ENCODE results near the gene NME3. TPM values are rescaled to one million over a fixed set of nuclear protein-coding genes. Genes with fewer than 3 reads are reported as not detected.

Gene NME3
- total and polyA plus RNA-seq, 4 donors, result 10.4 to 38.0 (median 19.4) TPM

DNA sequence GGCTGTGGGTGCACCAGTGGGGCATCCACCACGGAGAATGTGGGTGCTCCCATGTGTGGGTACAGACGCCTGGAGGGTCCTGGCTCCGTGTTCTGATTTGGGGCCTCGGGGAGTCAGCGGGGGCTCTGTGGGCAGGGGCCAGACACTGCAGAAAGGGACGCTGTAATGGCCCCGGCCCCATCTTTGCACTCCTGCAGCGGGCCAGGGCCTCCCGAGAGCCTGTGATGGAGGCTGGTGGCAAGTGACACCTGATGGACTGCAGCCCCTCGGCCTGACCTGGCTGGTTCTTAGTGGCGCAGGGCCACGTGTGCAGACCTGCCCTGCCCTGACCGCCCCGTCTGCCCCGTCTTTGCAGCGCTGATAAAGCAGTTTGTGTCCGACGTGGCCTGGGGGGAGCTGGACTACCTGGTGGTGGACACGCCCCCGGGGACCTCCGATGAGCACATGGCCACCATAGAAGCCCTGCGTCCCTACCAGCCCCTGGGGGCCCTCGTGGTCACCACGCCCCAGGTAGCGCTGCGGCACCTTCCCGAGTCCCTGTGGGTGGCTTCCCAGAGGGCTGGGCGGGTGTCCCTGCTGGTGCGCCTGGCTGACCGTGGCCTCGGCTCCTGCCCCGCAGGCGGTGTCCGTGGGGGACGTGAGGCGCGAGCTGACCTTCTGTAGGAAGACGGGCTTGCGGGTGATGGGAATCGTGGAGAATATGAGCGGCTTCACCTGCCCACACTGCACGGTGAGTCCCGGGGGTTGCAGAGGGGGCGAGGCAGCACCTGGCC is 16.2 kb upstream of the NME3 start:
- no peak overlapping the region for H3K27ac ChIP-seq (ENCODE audit: low read depth in 1 of 2, low read length in 2 of 2)
- H3K36me3 ChIP-seq (ENCODE audit: control insufficient read depth in 4 of 4, insufficient read depth in 3 of 4, low read depth in 1 of 4, low read length in 3 of 4), result peaks cover 0 to 34% (median 5%) of the 10 kb centered on the region in 4 donors
- 92% methylated on average over 44 of the region's 44 CpGs for WGBS
- H3K9ac ChIP-seq (ENCODE audit: low read depth in 1 of 2, low read length in 2 of 2), result no peak overlapping the region
- no peaks in the 10 kb centered on the region for H3K9me3 ChIP-seq (ENCODE audit: control insufficient read depth in 4 of 4, low read length in 3 of 4)
- DNase-seq (ENCODE audit: low spot score), result no peak
- H3K4me1 ChIP-seq (ENCODE audit: control insufficient read depth in 4 of 4, insufficient read depth in 4 of 4, low read length in 3 of 4), result peaks cover 7 to 67% (median 46%) of the 10 kb centered on the region in 4 donors
- H3K27me3 ChIP-seq (ENCODE audit: control insufficient read depth in 4 of 4, insufficient read depth in 4 of 4, low read length in 3 of 4), result no peaks in the 10 kb centered on the region
- no peak for TF ChIP-seq HNF4A (conservative IDR thresholded peaks at IDR 0.05)
- TF ChIP-seq RAD21 (IDR thresholded peaks at IDR 0.05), result no peak
- TF ChIP-seq NR2F2 (IDR thresholded peaks at IDR 0.05), result no peak
- TF ChIP-seq, protein P1, sequence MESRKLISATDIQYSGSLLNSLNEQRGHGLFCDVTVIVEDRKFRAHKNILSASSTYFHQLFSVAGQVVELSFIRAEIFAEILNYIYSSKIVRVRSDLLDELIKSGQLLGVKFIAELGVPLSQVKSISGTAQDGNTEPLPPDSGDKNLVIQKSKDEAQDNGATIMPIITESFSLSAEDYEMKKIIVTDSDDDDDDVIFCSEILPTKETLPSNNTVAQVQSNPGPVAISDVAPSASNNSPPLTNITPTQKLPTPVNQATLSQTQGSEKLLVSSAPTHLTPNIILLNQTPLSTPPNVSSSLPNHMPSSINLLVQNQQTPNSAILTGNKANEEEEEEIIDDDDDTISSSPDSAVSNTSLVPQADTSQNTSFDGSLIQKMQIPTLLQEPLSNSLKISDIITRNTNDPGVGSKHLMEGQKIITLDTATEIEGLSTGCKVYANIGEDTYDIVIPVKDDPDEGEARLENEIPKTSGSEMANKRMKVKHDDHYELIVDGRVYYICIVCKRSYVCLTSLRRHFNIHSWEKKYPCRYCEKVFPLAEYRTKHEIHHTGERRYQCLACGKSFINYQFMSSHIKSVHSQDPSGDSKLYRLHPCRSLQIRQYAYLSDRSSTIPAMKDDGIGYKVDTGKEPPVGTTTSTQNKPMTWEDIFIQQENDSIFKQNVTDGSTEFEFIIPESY (IDR thresholded peaks at IDR 0.05), result no peak
- TF ChIP-seq, protein P2, sequence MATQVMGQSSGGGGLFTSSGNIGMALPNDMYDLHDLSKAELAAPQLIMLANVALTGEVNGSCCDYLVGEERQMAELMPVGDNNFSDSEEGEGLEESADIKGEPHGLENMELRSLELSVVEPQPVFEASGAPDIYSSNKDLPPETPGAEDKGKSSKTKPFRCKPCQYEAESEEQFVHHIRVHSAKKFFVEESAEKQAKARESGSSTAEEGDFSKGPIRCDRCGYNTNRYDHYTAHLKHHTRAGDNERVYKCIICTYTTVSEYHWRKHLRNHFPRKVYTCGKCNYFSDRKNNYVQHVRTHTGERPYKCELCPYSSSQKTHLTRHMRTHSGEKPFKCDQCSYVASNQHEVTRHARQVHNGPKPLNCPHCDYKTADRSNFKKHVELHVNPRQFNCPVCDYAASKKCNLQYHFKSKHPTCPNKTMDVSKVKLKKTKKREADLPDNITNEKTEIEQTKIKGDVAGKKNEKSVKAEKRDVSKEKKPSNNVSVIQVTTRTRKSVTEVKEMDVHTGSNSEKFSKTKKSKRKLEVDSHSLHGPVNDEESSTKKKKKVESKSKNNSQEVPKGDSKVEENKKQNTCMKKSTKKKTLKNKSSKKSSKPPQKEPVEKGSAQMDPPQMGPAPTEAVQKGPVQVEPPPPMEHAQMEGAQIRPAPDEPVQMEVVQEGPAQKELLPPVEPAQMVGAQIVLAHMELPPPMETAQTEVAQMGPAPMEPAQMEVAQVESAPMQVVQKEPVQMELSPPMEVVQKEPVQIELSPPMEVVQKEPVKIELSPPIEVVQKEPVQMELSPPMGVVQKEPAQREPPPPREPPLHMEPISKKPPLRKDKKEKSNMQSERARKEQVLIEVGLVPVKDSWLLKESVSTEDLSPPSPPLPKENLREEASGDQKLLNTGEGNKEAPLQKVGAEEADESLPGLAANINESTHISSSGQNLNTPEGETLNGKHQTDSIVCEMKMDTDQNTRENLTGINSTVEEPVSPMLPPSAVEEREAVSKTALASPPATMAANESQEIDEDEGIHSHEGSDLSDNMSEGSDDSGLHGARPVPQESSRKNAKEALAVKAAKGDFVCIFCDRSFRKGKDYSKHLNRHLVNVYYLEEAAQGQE (IDR thresholded peaks at IDR 0.05), result no peak
- TF ChIP-seq GABPA (IDR thresholded peaks at IDR 0.05 in 1 of 2, conservative IDR thresholded peaks at IDR 0.05 in 1 of 2), result no peak
- TF ChIP-seq, protein P3, sequence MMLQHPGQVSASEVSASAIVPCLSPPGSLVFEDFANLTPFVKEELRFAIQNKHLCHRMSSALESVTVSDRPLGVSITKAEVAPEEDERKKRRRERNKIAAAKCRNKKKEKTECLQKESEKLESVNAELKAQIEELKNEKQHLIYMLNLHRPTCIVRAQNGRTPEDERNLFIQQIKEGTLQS (IDR thresholded peaks at IDR 0.05), result no peak
- no peak for TF ChIP-seq TAF1 (conservative IDR thresholded peaks at IDR 0.05)
- TF ChIP-seq, protein P4, sequence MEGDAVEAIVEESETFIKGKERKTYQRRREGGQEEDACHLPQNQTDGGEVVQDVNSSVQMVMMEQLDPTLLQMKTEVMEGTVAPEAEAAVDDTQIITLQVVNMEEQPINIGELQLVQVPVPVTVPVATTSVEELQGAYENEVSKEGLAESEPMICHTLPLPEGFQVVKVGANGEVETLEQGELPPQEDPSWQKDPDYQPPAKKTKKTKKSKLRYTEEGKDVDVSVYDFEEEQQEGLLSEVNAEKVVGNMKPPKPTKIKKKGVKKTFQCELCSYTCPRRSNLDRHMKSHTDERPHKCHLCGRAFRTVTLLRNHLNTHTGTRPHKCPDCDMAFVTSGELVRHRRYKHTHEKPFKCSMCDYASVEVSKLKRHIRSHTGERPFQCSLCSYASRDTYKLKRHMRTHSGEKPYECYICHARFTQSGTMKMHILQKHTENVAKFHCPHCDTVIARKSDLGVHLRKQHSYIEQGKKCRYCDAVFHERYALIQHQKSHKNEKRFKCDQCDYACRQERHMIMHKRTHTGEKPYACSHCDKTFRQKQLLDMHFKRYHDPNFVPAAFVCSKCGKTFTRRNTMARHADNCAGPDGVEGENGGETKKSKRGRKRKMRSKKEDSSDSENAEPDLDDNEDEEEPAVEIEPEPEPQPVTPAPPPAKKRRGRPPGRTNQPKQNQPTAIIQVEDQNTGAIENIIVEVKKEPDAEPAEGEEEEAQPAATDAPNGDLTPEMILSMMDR (IDR thresholded peaks at IDR 0.05; ENCODE audit: low read depth, low read length, missing input control), result no peak
- no peak for TF ChIP-seq FOXA2 (IDR thresholded peaks at IDR 0.05)
- no peak for TF ChIP-seq YY1 (IDR thresholded peaks at IDR 0.05)
- TF ChIP-seq, protein P5, sequence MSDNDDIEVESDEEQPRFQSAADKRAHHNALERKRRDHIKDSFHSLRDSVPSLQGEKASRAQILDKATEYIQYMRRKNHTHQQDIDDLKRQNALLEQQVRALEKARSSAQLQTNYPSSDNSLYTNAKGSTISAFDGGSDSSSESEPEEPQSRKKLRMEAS (IDR thresholded peaks at IDR 0.05), result no peak
- no peak overlapping the region for H3K4me3 ChIP-seq (ENCODE audit: low read depth in 1 of 3, low read length in 3 of 3)

DNA sequence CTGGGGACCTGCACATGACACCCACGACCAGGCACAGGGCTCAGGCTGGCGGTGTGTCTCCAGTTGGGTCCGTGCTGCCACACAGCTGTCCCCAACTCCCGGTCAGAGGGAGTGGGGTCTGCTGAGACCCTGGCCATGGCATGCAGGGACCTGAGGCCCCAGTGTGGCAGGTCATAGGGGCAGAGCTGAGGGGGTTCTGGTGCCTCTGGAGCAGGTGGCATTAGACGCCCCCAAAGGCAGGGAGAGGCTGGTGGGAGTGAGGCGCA is 15.6 kb upstream of the NME3 start:
- H3K4me3 ChIP-seq (ENCODE audit: low read depth in 1 of 3, low read length in 3 of 3), result no peak overlapping the region
- DNase-seq (ENCODE audit: low spot score), result no peak
- H3K4me1 ChIP-seq (ENCODE audit: control insufficient read depth in 4 of 4, insufficient read depth in 4 of 4, low read length in 3 of 4), result peaks cover 7 to 62% (median 41%) of the 10 kb centered on the region in 4 donors
- peaks cover 0 to 34% (median 5%) of the 10 kb centered on the region in 4 donors for H3K36me3 ChIP-seq (ENCODE audit: control insufficient read depth in 4 of 4, insufficient read depth in 3 of 4, low read depth in 1 of 4, low read length in 3 of 4)
- no peak overlapping the region for H3K9ac ChIP-seq (ENCODE audit: low read depth in 1 of 2, low read length in 2 of 2)
- no peak overlapping the region for H3K27ac ChIP-seq (ENCODE audit: low read depth in 1 of 2, low read length in 2 of 2)
- no peaks in the 10 kb centered on the region for H3K9me3 ChIP-seq (ENCODE audit: control insufficient read depth in 4 of 4, low read length in 3 of 4)
- TF ChIP-seq, protein P2 (IDR thresholded peaks at IDR 0.05), result no peak
- TF ChIP-seq YY1 (IDR thresholded peaks at IDR 0.05) (no peak), HNF4G (IDR thresholded peaks at IDR 0.05) (no peak), FOXA2 (IDR thresholded peaks at IDR 0.05) (no peak), FOXA1 (IDR thresholded peaks at IDR 0.05) (no peak), NR2F2 (IDR thresholded peaks at IDR 0.05) (no peak), TAF1 (conservative IDR thresholded peaks at IDR 0.05) (no peak), RXRA (IDR thresholded peaks at IDR 0.05) (no peak)
- TF ChIP-seq, protein P1 (IDR thresholded peaks at IDR 0.05), result no peak
- WGBS, result 94% methylated on average over 6 of the region's 6 CpGs
- no peaks in the 10 kb centered on the region for H3K27me3 ChIP-seq (ENCODE audit: control insufficient read depth in 4 of 4, insufficient read depth in 4 of 4, low read length in 3 of 4)
